ENCODE measurements around the gene MMADHC. TPM values are rescaled to one million over a fixed set of nuclear protein-coding genes. Genes with fewer than 3 reads are reported as not detected.

Gene MMADHC
- total and polyA plus RNA-seq, 9 of the 15 experiments (the other 6 are each of a cell fraction or from before 2014, with no cell fraction given), result 187 to 850 (median 271) TPM

DNA sequence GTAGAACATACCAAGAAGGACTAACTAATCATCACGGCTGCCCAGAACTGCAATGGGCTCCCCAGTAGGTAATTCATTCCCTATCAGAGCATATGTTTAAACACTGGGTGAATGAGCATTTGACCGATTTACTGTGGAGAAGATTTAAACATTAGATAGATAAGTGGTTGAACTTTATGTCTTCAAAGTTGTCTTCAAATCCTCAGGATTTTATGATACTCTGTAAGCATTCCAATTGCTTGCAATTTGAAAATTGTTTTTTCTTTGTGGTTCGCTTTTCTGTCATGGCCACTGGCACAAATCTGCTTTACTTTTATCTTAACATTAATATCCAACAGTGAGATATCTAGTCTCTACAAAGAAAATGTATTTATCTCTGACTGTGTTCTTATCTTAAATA lies 37.7 kb upstream of the MMADHC start (continued):
- TF ChIP-seq ETV6 (IDR thresholded peaks at IDR 0.05; ENCODE audit: borderline replicate concordance in 1 of 2, low read depth in 2 of 2, low read length in 1 of 2) (no peak), ETV6 (CRISPR knock-in tag; IDR thresholded peaks at IDR 0.05; ENCODE audit: borderline replicate concordance) (no peak), KLF13 (tag; IDR thresholded peaks at IDR 0.05; ENCODE audit: borderline replicate concordance, low read depth) (no peak), JUN (IDR thresholded peaks at IDR 0.05; ENCODE audit: borderline replicate concordance, low read depth, low read length) (no peak), JUN (CRISPR knock-in tag; IDR thresholded peaks at IDR 0.05; ENCODE audit: borderline replicate concordance) (no peak), SMAD4 (CRISPR knock-in tag; conservative IDR thresholded peaks at IDR 0.05) (no peak)
- TF ChIP-seq, protein P1, sequence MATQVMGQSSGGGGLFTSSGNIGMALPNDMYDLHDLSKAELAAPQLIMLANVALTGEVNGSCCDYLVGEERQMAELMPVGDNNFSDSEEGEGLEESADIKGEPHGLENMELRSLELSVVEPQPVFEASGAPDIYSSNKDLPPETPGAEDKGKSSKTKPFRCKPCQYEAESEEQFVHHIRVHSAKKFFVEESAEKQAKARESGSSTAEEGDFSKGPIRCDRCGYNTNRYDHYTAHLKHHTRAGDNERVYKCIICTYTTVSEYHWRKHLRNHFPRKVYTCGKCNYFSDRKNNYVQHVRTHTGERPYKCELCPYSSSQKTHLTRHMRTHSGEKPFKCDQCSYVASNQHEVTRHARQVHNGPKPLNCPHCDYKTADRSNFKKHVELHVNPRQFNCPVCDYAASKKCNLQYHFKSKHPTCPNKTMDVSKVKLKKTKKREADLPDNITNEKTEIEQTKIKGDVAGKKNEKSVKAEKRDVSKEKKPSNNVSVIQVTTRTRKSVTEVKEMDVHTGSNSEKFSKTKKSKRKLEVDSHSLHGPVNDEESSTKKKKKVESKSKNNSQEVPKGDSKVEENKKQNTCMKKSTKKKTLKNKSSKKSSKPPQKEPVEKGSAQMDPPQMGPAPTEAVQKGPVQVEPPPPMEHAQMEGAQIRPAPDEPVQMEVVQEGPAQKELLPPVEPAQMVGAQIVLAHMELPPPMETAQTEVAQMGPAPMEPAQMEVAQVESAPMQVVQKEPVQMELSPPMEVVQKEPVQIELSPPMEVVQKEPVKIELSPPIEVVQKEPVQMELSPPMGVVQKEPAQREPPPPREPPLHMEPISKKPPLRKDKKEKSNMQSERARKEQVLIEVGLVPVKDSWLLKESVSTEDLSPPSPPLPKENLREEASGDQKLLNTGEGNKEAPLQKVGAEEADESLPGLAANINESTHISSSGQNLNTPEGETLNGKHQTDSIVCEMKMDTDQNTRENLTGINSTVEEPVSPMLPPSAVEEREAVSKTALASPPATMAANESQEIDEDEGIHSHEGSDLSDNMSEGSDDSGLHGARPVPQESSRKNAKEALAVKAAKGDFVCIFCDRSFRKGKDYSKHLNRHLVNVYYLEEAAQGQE (IDR thresholded peaks at IDR 0.05; ENCODE audit: borderline replicate concordance), result no peak
- TF ChIP-seq, protein P1 (CRISPR knock-in tag; IDR thresholded peaks at IDR 0.05; ENCODE audit: low read depth), result no peak
- TF ChIP-seq, protein P2, sequence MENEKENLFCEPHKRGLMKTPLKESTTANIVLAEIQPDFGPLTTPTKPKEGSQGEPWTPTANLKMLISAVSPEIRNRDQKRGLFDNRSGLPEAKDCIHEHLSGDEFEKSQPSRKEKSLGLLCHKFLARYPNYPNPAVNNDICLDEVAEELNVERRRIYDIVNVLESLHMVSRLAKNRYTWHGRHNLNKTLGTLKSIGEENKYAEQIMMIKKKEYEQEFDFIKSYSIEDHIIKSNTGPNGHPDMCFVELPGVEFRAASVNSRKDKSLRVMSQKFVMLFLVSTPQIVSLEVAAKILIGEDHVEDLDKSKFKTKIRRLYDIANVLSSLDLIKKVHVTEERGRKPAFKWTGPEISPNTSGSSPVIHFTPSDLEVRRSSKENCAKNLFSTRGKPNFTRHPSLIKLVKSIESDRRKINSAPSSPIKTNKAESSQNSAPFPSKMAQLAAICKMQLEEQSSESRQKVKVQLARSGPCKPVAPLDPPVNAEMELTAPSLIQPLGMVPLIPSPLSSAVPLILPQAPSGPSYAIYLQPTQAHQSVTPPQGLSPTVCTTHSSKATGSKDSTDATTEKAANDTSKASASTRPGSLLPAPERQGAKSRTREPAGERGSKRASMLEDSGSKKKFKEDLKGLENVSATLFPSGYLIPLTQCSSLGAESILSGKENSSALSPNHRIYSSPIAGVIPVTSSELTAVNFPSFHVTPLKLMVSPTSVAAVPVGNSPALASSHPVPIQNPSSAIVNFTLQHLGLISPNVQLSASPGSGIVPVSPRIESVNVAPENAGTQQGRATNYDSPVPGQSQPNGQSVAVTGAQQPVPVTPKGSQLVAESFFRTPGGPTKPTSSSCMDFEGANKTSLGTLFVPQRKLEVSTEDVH (IDR thresholded peaks at IDR 0.05; ENCODE audit: low read depth, partially characterized antibody), result no peak

Data from K562 (cell line).